Measurements from ENCODE around the gene ANKLE1.

- no peak for TF ChIP-seq POLR2A (IDR thresholded peaks at IDR 0.05; ENCODE audit: low read depth, low read length)
- TF ChIP-seq POLR2AphosphoS5 (IDR thresholded peaks at IDR 0.05; ENCODE audit: low read depth, low read length): no peak
- TF ChIP-seq TAF1 (IDR thresholded peaks at IDR 0.05; ENCODE audit: low read depth, low read length): no peak
- no peak for TF ChIP-seq PAX5 (IDR thresholded peaks at IDR 0.05; ENCODE audit: insufficient read depth, low read length, severe bottlenecking)
- no peak for TF ChIP-seq SPI1 (IDR thresholded peaks at IDR 0.05; ENCODE audit: low read depth, low read length)
These were observed 32.4 kb downstream of the ANKLE1 start for GRCh38 chr19:17314007-17314593.
